ENCODE measurements around the gene BAX.

BAX gene

GRCh38 chr19:48933382-48933932, 21.2 kb upstream of the BAX start, which contains the start of gene DHDH:
Gene DHDH, plus strand, starts transcription at chr19:48933699. Its CDS starts 23 bp downstream, at chr19:48933722.
- DNase-seq, result peak; percentile 44

GRCh38 chr19:48934837-48935236, 19.8 kb upstream of the BAX start:
- DNase-seq, result no peak

DNA sequence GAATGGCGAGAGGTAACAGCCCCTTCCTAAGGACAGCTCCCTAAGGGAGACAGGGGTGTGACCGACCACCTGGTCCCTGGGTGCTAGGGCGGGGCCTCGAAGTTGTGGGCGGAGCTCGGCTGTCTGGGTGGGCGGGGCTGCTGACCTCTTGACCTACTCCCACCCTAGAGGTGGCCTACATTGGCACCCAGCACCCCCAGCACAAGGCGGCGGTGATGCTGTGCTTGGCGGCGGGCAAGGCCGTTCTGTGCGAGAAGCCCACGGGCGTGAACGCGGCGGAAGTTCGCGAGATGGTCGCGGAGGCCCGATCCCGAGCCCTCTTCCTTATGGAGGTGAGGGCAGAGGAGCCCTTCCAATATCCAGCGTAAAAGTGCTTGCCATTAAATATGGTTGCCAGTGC, 18.8 kb upstream of the BAX start:
- no peak for DNase-seq

GRCh38 chr19:48938256-48938655, 16.4 kb upstream of the BAX start:
- no peak for DNase-seq

- DNase-seq, result no peak
These were observed 13.8 kb upstream of the BAX start for GRCh38 chr19:48940902-48941301.

DNA sequence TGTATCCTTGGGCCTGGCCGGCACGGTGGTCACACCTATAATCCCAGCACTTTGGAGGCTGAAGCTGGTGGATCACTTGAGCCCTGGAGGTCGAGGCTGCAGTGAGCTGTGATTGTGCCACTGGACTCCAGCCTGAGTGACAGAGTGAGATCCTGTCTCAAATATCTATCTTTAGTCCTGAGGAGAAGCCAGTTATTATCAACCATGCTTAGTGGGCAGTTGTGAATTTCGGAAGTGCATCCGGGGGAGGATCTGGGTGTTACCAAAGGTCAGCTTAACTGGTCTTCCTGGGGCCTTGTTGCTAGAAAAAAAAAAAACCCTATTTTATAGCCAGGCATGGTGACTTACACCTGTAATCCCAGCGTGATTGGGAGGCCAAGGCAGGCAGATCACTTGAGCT, 11.6 kb upstream of the BAX start:
- DNase-seq, result no peak

GRCh38 chr19:48945415-48945814, 9.3 kb upstream of the BAX start:
- DNase-seq, result no peak

- DNase-seq, result no peak
These were observed 8.9 kb upstream of the BAX start for GRCh38 chr19:48945817-48946216.

DNA sequence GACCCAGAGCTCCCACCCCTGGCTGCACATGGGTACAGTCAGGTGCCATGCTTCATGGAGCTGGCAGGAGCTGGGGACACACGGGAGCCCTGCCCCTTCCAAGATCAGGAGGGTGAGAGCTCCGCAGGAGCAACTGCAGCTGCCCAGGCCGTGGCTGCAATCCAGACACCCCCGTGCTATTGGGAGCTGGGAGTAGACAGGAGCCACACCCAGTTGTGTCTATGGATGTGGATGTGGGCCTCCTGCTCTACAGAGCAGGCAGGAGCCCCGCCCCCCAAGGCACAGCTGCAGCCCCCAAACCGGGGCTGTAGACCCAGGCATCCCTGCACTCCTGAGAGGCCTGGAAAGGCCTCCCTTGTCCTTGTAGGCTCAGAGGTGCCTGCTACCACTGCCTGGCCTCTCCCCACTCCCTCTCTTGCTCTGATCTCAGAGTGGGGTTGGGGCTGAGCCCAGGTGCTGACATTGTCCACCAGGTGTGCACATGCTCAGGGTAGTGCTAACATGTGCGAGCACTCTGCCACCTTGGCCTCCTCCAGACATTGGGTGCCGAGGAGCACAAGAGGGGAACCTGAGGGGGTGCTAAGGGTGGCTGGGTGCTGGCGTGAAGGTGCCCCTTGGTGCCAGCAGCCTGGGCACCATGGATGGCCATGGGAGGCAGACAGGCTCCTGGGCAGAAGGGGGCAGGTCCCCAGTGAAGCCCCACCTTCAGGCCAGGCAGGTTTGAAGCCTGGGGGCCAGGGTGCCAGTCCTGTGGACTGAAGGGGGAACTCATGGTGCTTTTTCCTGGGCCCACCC, 8.0 kb upstream of the BAX start:
- no peak for DNase-seq

DNA sequence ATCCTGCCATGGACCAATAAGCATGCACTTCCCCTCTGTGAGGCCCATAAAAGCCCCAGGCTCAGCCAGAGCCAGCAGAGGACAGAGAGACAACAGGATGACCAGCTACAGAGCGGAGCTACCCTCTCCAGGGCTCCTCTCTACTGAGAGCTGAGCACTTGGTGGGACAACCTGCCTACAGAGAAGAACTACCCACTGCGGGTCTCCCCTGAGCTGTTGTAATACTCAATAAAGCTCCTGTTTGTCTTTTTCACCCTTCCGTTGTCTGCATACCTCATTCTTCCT, 7.5 kb upstream of the BAX start:
- DNase-seq, result no peak

DNA sequence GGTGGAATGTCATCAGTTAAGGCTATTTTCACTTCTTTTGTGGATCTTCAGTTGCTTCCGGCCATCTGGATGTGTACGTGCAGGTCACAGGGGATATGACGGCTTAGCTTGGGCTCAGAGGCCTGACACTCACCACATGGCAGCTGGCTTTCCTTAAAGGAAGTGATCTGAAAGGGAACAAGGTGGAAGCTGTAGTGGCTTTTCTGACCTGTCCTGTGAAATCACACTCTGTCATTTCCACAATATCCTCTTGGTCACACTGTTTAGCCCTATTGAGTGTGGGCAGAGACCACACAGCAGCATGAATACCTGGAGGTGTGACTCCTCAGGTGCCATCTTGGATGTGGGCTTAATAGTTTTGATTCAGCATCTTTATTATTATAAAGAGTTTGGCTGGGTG, 4.5 kb upstream of the BAX start:
- DNase-seq, result no peak

DNA sequence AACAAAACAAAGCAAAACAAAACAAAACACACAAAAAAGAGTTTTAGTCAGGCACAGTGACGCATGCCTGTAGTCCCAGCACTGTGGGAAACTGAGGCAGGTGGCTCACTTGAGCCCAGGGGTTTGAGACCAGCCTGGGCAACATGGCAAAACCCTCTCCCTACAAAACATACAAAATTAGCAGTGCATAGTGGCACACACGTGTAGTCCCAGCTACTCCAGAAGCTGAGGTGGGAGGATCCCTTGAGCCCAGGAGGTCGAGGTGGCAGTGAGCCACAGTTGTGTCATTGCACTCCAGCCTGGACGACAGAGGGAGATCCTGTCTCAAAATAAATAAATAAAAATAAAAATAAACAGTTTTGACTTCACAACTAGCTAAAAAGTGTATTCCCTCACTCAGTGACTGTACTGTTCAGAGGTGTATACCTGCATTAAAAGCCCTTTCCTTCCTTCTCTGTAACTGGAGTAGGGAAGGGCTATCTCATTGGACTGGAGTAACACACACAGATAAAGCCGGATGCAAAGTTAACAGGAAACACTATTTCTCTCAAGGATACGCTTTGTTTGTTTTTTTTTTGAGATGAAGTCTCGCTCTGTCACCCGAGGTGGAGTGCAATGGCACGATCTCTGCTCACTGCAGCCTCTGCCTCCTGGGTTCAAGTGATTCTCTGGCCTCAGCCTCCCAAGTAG, 3.7 kb upstream of the BAX start:
- DNase-seq, result no peak

GRCh38 chr19:48953141-48953540, 1.5 kb upstream of the BAX start:
- no peak for DNase-seq

GRCh38 chr19:48953990-48954594, 583 bp upstream of the BAX start:
- no peak for DNase-seq

DNA sequence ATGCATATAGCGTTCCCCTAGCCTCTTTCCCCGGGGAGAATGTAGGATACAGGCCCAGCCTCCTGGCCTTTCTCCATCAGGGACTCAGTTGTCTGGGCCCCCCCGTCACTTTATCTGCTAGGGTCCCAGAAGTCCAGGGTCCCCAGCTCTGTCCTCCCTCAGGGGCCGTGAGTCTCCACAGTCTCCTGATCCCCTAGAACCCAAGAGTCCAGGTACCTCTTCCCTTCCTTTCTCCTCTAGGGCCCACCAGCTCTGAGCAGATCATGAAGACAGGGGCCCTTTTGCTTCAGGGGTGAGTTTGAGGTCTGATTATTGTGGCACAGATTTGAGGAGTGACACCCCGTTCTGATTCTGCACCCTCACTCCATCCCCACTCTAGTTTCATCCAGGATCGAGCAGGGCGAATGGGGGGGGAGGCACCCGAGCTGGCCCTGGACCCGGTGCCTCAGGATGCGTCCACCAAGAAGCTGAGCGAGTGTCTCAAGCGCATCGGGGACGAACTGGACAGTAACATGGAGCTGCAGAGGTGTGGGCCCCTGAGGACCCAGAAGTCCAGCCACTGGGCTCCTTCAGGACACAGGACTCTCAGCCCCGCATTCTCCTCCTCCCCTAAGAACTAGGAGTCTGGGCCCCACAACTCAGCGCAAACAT, 758 bp downstream of the BAX start:
- no peak for DNase-seq

GRCh38 chr19:48958006-48958405, 3.3 kb downstream of the BAX start:
- DNase-seq, result no peak

GRCh38 chr19:48959341-48960239, 4.9 kb downstream of the BAX start:
- no peak for DNase-seq

DNA sequence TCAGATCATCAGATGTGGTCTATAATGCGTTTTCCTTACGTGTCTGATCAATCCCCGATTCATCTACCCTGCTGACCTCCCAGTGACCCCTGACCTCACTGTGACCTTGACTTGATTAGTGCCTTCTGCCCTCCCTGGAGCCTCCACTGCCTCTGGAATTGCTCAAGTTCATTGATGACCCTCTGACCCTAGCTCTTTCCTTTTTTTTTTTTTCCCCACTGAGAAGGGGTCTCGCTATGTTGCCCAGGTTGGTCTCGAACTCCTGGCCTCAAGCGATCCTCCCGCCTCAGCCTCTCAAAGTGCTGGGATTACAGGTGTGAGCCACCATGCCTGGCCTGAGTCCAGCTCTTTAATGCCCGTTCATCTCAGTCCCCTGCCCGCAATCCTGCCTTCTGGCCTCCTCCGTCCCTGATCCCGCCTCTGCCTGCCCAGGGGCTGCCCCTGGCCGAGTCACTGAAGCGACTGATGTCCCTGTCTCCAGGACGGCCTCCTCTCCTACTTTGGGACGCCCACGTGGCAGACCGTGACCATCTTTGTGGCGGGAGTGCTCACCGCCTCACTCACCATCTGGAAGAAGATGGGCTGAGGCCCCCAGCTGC, 6.5 kb downstream of the BAX start:
- DNase-seq, result no peak

GRCh38 chr19:48961673-48962028, 7.0 kb downstream of the BAX start:
- DNase-seq, result no peak

DNA sequence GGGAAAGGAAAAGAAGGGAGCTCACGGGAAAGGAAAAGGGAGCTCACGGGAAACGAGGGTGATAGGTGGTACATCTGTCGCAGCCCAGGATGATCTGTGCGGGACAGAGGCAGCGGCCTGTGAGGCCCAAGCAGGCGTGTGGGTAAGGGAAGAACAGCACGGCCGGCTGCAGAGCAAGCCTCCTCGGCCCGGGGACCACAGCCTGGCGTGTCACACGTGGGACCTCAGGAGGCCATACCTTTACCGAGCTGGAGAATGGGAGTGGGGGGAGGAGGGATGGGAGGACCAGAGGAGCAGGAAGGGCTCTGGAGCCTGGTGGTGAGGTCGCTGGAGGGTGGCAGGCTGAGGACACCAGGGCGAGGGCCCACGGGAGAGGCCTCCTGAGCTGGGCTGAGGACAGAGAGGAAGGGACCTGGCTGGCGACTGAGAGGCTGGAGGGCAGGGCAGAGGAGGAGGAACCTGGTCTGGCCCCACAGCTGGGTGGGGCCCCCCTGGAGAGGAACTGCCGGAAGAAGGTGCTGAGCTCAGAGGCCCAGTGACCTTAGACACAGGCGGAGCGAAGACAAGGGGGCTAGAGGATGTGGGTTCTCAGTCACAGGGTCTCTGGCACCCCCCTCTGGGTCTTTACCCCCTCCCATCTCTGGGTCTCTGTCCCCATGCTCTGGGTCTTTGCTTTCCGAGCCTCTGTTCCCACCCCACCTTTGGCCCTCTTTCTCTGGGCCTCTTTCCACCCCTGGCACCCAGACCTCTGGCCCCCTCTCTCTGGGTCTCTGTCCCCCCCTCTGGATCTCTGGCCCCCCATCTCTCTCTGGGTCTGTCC, 7.6 kb downstream of the BAX start:
- DNase-seq, result no peak

- DNase-seq, result no peak
These were observed 8.1 kb downstream of the BAX start for GRCh38 chr19:48962849-48963165.

All from 8988T (cell line).